WERI-Rb-1 (cell line): ENCODE results near the gene BLVRA.

Source experiments
- DNase-seq: peaks from one replicate; pipeline ENCODE4 v3.0.0-alpha.2; 2020
- H3K27ac ChIP-seq: fragments of 250-450 bp; sonication (Bioruptor Pico); 2 replicates; pipeline ENCODE4 v1.5.1; 2020; ENCODE audit warnings: mild to moderate bottlenecking, moderate library complexity
- H3K27me3 ChIP-seq: fragments of 250-450 bp; sonication (Bioruptor Pico); 2 replicates; pipeline ENCODE4 v1.5.1; 2021; ENCODE audit warnings: mild to moderate bottlenecking, low read depth, moderate library complexity; ENCODE audit not compliant: insufficient read depth, severe bottlenecking
- H3K36me3 ChIP-seq: fragments of 250-450 bp; sonication (Bioruptor Pico); 2 replicates; pipeline ENCODE4 v1.5.1; 2020; ENCODE audit warnings: mild to moderate bottlenecking, moderate library complexity
- H3K4me3 ChIP-seq: 2 replicates; pipeline ENCODE4 v1.5.1; 2011; ENCODE audit warnings: low read depth, mild to moderate bottlenecking, control low read depth, low read length
- H3K9me3 ChIP-seq: fragments of 250-450 bp; sonication (Bioruptor Pico); 2 replicates; pipeline ENCODE4 v1.5.1; 2021; ENCODE audit warnings: mild to moderate bottlenecking, moderate library complexity; ENCODE audit not compliant: severe bottlenecking
- TF ChIP-seq, protein P1 (sequence below): IDR thresholded peaks from 2 replicates; pipeline ENCODE4 v1.5.1; 2011; ENCODE audit warnings: low read depth, mild to moderate bottlenecking, control low read depth, inconsistent platforms, low read length

Gene BLVRA

DNA sequence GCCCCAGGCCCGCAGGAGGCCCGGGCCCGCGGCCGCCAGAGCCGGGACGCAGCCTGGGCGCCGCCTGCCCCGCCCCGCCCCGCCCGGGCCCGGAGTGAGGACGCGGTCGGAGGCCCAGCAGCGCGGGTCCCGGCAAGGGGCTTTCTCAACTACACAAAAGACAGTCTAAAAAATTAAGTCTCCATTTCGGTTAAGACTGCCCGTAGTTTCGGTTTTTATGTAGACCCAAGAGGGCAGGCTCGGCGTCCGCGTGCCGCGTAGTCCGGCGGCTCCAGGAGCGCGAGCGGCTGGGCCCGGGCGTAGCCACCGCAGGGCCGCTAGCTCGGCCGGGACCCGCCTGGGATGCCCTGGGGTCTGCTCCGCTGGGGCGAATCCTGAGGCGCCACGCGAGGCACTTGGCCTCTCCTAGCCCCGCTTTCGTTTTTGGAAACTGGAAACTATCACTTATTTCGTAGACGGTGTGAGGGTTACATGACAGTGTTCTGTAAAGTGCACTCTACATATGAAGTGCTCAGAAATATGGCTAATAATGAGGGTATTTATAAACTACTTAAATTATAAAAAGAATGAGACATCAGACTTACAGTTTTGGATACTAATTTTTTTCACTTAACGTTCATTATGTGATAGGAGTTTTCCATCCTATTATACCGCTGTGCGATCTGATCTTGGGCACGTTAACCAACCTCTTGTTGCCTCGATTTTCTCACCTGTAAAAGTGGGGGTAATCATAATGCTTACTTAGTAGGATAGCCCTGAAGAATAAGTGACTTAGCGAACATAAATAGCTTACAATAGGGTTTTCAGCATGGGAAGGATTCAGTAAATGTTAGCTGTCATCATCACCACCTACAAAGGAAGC, 573 bp downstream of the BLVRA start:
- peak; percentile 31 for DNase-seq
- H3K4me3 ChIP-seq = peak overlapping the region; percentile 67
- no peaks in the 10 kb centered on the region for H3K36me3 ChIP-seq
- no peaks in the 10 kb centered on the region for H3K9me3 ChIP-seq
- TF ChIP-seq, protein P1, sequence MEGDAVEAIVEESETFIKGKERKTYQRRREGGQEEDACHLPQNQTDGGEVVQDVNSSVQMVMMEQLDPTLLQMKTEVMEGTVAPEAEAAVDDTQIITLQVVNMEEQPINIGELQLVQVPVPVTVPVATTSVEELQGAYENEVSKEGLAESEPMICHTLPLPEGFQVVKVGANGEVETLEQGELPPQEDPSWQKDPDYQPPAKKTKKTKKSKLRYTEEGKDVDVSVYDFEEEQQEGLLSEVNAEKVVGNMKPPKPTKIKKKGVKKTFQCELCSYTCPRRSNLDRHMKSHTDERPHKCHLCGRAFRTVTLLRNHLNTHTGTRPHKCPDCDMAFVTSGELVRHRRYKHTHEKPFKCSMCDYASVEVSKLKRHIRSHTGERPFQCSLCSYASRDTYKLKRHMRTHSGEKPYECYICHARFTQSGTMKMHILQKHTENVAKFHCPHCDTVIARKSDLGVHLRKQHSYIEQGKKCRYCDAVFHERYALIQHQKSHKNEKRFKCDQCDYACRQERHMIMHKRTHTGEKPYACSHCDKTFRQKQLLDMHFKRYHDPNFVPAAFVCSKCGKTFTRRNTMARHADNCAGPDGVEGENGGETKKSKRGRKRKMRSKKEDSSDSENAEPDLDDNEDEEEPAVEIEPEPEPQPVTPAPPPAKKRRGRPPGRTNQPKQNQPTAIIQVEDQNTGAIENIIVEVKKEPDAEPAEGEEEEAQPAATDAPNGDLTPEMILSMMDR = no peak
- H3K27me3 ChIP-seq = no peaks in the 10 kb centered on the region
- peak overlapping the region; percentile 73 for H3K27ac ChIP-seq

DNA sequence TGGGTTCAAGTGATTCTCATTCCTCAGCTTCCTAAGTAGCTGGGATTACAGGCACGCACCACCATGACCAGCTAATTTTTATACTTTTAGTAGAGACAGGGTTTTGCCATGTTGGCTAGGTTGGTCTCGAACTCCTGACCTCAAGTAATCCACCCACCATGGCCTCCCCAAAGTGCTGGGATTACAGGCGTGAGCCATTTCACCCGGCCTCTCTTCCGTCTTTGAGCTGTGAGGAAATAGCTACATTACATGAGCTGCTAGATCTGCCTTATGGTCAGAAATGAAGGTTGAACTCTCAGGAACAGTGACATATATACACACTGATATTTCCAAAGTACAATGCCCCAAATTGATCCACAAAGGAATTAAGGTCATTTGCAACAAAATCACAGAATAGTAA, 2.4 kb downstream of the BLVRA start:
- DNase-seq = no peak
- no peaks in the 10 kb centered on the region for H3K27me3 ChIP-seq
- H3K9me3 ChIP-seq = no peaks in the 10 kb centered on the region
- TF ChIP-seq, protein P1 = no peak
- no peak overlapping the region for H3K27ac ChIP-seq
- no peak overlapping the region for H3K4me3 ChIP-seq
- no peaks in the 10 kb centered on the region for H3K36me3 ChIP-seq

DNA sequence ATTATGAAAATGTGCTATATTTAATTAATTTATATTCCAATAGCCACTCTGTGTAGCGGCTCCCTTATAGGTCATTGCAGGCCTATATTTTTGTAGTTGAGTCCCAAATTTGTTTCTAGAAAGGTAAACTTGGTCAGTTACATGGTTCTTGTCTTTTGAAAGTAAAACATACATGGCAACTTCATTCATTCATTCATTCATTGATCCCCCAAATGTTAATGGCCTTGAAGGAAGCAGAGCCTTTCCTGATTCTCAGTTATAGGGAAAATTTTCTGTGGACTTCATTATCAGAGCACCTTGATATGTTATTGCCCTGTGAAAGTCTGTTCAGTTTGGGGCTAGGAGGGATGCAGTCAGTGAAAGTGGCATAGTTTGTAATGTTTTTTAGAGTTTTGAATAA, 2.9 kb downstream of the BLVRA start:
- H3K36me3 ChIP-seq = no peaks in the 10 kb centered on the region
- H3K27ac ChIP-seq = no peak overlapping the region
- DNase-seq = no peak
- H3K4me3 ChIP-seq = no peak overlapping the region
- H3K27me3 ChIP-seq = no peaks in the 10 kb centered on the region
- H3K9me3 ChIP-seq = no peaks in the 10 kb centered on the region
- TF ChIP-seq, protein P1 = no peak

DNA sequence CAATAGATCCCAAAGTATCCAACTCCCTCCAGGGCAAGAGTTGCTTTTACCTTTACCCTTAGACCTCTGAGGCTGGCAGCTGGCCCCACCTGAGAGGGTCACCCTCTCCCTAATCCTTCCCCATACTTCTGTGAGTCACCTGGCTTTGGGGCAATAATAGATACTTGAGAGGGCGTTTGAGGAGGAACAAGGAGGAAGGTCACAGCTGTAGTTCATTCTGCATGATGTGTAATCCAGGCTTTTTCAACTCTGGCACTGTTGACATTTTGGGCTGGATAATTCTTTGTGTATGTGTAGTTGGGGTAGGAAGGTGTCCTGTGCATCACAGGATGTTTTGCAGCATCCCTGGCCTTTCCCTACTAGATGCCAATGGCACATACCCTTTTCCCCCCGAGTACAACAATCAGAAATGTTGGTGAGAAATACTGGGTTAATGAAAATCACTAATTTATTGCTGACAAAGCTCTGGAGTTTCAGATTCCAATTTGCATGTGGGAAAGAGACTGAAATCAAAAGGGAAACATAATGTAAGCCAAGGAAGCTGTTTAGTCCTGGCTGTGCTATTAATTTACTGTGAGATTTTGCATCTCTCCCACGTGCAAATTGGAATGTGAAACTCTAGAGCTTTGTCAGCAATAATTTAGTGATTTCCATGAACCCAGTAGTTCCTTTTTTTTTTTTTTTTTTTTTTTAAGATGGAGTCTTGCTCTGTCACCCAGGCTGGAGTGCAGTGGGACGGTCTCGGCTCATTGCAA, 3.6 kb downstream of the BLVRA start:
- no peak for DNase-seq
- H3K27me3 ChIP-seq = no peaks in the 10 kb centered on the region
- no peak overlapping the region for H3K27ac ChIP-seq
- H3K36me3 ChIP-seq = no peaks in the 10 kb centered on the region
- H3K4me3 ChIP-seq = no peak overlapping the region
- no peaks in the 10 kb centered on the region for H3K9me3 ChIP-seq
- TF ChIP-seq, protein P1 = no peak

DNA sequence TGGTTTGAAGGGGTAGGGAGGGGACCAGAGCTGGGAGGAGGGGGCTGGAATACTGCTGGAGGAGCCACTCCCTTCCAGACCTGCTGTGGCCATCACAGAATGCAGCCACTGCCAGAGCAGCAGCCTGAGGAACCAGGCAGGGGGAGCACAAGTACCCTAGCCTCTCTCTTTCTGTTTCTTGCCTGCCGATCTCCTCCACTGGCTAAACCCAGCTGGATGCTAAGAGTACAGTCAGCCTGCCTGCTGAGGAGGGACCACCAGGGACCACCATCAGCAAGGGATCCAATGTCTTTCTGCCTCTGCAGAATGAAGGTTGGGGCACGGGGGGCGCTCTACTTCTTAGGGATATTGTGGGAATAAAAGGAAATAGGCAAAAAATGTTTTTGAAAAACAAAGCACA, 4.7 kb downstream of the BLVRA start:
- DNase-seq = no peak
- no peak overlapping the region for H3K4me3 ChIP-seq
- H3K36me3 ChIP-seq = no peaks in the 10 kb centered on the region
- H3K27me3 ChIP-seq = no peaks in the 10 kb centered on the region
- no peak overlapping the region for H3K27ac ChIP-seq
- TF ChIP-seq, protein P1 = no peak
- no peaks in the 10 kb centered on the region for H3K9me3 ChIP-seq
